ENCODE results near the gene TRIM62. TPM values are rescaled to one million over a fixed set of nuclear protein-coding genes. Genes with fewer than 3 reads are reported as not detected.

Gene TRIM62
- total and polyA plus RNA-seq, 9 donors: 3.3 to 11.4 (median 5.7) TPM

DNA sequence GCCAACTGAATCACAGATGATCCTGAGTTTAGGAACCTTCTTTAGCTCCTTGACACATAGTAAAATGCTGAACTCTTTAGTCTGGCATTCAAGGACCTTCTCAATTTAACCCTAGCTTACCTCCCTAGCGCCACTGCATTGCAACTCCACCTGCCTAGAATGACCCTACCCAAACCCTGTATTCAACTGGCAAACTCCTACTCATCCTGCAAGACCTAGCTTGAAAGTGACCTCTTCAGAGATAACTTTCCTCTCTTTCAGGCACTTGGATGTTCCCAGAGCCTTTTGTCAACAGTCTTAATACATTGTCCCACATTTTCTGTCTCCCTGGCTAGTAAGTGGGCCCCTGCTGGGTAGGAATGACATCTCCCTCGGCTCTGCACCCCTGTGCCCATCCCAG, 19.7 kb downstream of the TRIM62 start:
- H3K4me3 ChIP-seq: no peak overlapping the region
- H3K9me3 ChIP-seq: no peaks in the 10 kb centered on the region
- no peak for TF ChIP-seq POLR2A (IDR thresholded peaks at IDR 0.05)
- no peak for TF ChIP-seq EP300 (IDR thresholded peaks at IDR 0.05)
- TF ChIP-seq, protein P1, sequence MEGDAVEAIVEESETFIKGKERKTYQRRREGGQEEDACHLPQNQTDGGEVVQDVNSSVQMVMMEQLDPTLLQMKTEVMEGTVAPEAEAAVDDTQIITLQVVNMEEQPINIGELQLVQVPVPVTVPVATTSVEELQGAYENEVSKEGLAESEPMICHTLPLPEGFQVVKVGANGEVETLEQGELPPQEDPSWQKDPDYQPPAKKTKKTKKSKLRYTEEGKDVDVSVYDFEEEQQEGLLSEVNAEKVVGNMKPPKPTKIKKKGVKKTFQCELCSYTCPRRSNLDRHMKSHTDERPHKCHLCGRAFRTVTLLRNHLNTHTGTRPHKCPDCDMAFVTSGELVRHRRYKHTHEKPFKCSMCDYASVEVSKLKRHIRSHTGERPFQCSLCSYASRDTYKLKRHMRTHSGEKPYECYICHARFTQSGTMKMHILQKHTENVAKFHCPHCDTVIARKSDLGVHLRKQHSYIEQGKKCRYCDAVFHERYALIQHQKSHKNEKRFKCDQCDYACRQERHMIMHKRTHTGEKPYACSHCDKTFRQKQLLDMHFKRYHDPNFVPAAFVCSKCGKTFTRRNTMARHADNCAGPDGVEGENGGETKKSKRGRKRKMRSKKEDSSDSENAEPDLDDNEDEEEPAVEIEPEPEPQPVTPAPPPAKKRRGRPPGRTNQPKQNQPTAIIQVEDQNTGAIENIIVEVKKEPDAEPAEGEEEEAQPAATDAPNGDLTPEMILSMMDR (IDR thresholded peaks at IDR 0.05): no peak
- H3K27ac ChIP-seq: no peak overlapping the region
- no peaks in the 10 kb centered on the region for H3K36me3 ChIP-seq
- no peak for DNase-seq
- H3K27me3 ChIP-seq: no peaks in the 10 kb centered on the region
- 94 to 98% (median 95%) methylated on average over 2 of the region's 2 CpGs for whole genome bisulfite sequencing, 3 donors
- peaks cover 3% of the 10 kb centered on the region for H3K4me1 ChIP-seq (ENCODE audit: insufficient read depth)
- intact Hi-C loops (cut with DNase I): no loop called here

DNA sequence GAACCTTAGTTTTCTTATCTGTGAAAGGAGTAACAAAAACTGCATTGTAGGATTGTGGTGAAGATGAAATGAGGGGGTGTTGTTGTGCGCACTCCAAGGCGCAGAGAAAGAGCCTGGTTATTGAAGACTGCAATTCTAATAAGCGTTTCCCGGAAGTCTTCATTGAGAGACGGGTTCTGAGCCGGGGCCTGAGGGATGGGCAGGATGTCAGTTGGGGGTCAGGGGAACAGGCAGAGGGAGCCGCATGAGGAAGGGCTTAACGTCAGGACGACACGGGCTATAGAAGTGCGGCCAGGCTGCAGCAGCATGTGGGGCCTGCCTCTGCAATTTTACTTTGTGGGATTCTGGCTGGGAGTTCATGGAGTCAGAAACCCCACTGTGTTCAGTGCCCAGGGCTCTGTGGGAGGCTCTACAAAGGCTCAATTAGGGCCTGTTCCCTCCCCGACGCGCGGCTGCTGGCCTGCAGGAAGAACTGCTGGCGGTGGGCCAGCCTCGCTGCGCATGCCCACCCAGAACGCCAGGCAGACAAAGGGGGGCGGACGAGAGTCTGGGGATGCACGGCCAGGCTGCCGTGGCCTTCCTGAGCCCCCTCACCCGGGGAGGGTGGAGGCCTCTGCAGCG, 20.7 kb downstream of the TRIM62 start:
- TF ChIP-seq POLR2A (IDR thresholded peaks at IDR 0.05) (no peak), EP300 (IDR thresholded peaks at IDR 0.05) (no peak)
- TF ChIP-seq, protein P1 (IDR thresholded peaks at IDR 0.05): no peak

DNA sequence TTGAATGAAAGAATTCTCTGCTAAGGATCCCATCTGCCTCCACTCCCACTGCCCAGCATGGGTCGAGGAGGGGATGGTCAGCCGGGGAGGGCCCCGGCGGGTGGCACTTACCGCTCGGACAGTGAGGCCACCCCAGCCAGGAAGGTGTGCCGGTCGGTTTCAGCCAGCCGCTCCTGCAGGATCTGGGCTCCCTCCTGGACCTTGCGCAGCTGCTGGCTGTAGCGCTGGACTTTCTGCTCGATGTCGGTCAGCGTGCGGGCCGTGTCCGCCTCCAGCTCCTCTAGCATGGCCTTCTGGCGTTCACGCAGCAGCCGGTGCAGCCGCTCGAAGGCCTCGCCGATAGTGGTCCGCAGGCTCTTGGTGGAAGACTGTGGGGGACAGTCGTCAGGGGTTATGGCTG, 22.3 kb downstream of the TRIM62 start:
- Histone ChIP-seq H3K27me3 (no peaks in the 10 kb centered on the region), H3K36me3 (no peaks in the 10 kb centered on the region), H3K9me3 (no peaks in the 10 kb centered on the region), H3K4me3 (no peak overlapping the region), H3K27ac (no peak overlapping the region), H3K4me1 (ENCODE audit: insufficient read depth) (peaks cover 8% of the 10 kb centered on the region)
- intact Hi-C loops (cut with DNase I): no loop called here
- TF ChIP-seq, protein P1 (IDR thresholded peaks at IDR 0.05): no peak
- TF ChIP-seq POLR2A (IDR thresholded peaks at IDR 0.05) (no peak), EP300 (IDR thresholded peaks at IDR 0.05) (no peak)
- WGBS, 3 donors: 95 to 96% (median 96%) methylated on average over 26 of the region's 26 CpGs
- DNase-seq: no peak

More for the DNA sequence above, 20.7 kb downstream of the TRIM62 start:
- 12 to 19% (median 15%) methylated on average over 23 to 25 of the region's 25 CpGs for WGBS, 3 donors
- peak overlapping the region in 1 of 2 donors; percentile 21 for H3K27ac ChIP-seq
- DNase-seq: peak; percentile 73 to 92 (median 83)
- no peak overlapping the region for H3K4me3 ChIP-seq
- no peaks in the 10 kb centered on the region for H3K9me3 ChIP-seq
- H3K36me3 ChIP-seq: no peaks in the 10 kb centered on the region
- intact Hi-C loops (cut with DNase I): no loop called here
- H3K4me1 ChIP-seq (ENCODE audit: insufficient read depth): peaks cover 6% of the 10 kb centered on the region
- no peaks in the 10 kb centered on the region for H3K27me3 ChIP-seq

DNA sequence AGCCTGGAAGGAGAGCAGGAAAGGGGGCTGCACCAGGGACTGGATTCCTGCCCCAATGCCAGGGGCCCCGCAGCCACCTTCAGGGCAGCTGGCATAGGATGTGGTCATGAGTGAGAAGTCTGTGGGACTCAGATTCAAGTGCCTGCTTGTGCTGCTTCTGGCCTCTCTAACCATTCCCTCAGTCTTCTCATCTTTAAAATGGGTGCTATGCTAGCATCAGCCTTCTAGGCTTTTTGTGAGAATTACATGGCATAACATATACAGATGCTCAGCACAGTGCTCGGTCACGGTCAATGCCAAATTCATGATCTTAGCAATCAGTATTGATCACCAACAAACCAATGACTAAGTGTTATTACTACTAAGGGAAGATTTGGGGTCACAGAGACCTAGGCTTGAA, 23.5 kb downstream of the TRIM62 start:
- Histone ChIP-seq H3K27me3 (no peaks in the 10 kb centered on the region), H3K27ac (no peak overlapping the region), H3K4me3 (no peak overlapping the region), H3K9me3 (no peaks in the 10 kb centered on the region), H3K36me3 (no peaks in the 10 kb centered on the region), H3K4me1 (ENCODE audit: insufficient read depth) (peaks cover 11% of the 10 kb centered on the region)
- no peak for TF ChIP-seq POLR2A (IDR thresholded peaks at IDR 0.05)
- TF ChIP-seq, protein P1 (IDR thresholded peaks at IDR 0.05): no peak
- no peak for TF ChIP-seq EP300 (IDR thresholded peaks at IDR 0.05)
- intact Hi-C loops (cut with DNase I): no loop called here
- DNase-seq: no peak
- 95 to 98% (median 96%) methylated on average over 3 of the region's 3 CpGs for WGBS, 3 donors

All from ovary (tissue), 9 donors.